Mesothelial cell of epicardium (in vitro differentiated cells): ENCODE results near the gene CCDC174. TPM values are rescaled to one million over a fixed set of nuclear protein-coding genes. Genes with fewer than 3 reads are reported as not detected.

Experiments used
- DNase-seq, 2 experiments: peaks; one replicate each; pipeline ENCODE4 v3.0.0; 2021; ENCODE audit warnings: low spot score in 2 of 2; ENCODE audit not compliant: unreplicated experiment in 2 of 2
- H3K27ac Mint-ChIP-seq: 2 replicates; pipeline ENCODE4 v1.8.0; 2021; ENCODE audit warnings: mixed read lengths
- H3K27me3 Mint-ChIP-seq: 2 replicates; pipeline ENCODE4 v1.8.0; 2021; ENCODE audit warnings: low read depth, mixed read lengths
- H3K36me3 Mint-ChIP-seq: 2 replicates; pipeline ENCODE4 v1.8.0; 2021; ENCODE audit warnings: mixed read lengths
- H3K4me1 Mint-ChIP-seq: 2 replicates; pipeline ENCODE4 v1.8.0; 2021; ENCODE audit warnings: mixed read lengths
- H3K4me3 Mint-ChIP-seq: 2 replicates; pipeline ENCODE4 v1.8.0; 2021; ENCODE audit warnings: mild to moderate bottlenecking, moderate library complexity, mixed read lengths
- H3K9me3 Mint-ChIP-seq: 2 replicates; pipeline ENCODE4 v1.8.0; 2021; ENCODE audit warnings: mixed read lengths
- CTCF ChIP-seq: fragments of 200-600 bp; sonication (generic); IDR thresholded peaks from one replicate; pipeline ENCODE4 v1.5.0; 2021; ENCODE audit warnings: antibody characterized with exemption; ENCODE audit not compliant: unreplicated experiment
- total RNA-seq: library from RNA; stranded (reverse); gene quantifications from 3 replicates; pipeline ENCODE4 v1.2.1, GENCODE V29; 2021

Gene CCDC174
- total RNA-seq, 1 donor from 2014 or later = 21.8 TPM

DNA sequence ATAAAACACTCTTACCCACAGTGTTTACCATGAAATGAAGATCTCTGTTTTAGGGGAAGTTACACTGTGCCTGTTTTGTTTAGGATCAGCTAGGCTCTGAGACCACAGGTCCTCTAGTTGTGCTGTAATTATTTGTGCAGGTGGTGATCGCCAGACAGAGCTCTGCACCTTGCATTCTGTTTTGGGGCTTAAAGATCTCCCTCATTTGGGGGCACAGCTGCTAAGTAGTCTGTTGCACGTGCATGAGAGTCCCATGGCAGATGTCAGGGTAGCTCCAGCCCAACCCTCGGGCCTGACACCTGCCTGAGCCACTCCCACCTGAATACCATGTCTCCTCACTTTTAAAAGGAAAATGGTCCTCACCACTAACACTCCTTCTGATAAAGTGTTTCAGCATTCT lies 35.8 kb downstream of the CCDC174 start:
- no peak for DNase-seq
- no peak for TF ChIP-seq CTCF
- Mint-ChIP-seq H3K4me1 (no peaks in the 10 kb centered on the region), H3K27me3 (peaks cover 50% of the 10 kb centered on the region), H3K36me3 (no peaks in the 10 kb centered on the region), H3K27ac (no peak overlapping the region), H3K9me3 (peaks cover under 1% of the 10 kb centered on the region), H3K4me3 (no peak overlapping the region)

GRCh38 chr3:14688525-14688924 lies 37.0 kb downstream of the CCDC174 start:
- no peak overlapping the region for H3K27ac Mint-ChIP-seq
- H3K36me3 Mint-ChIP-seq = no peaks in the 10 kb centered on the region
- no peak for TF ChIP-seq CTCF
- H3K27me3 Mint-ChIP-seq = peaks cover 55% of the 10 kb centered on the region
- no peak overlapping the region for H3K4me3 Mint-ChIP-seq
- peaks cover 12% of the 10 kb centered on the region for H3K9me3 Mint-ChIP-seq
- no peak for DNase-seq
- H3K4me1 Mint-ChIP-seq = no peaks in the 10 kb centered on the region

GRCh38 chr3:14689247-14689980 lies 37.9 kb downstream of the CCDC174 start:
- DNase-seq = no peak
- Mint-ChIP-seq H3K4me3 (no peak overlapping the region), H3K27me3 (peaks cover 60% of the 10 kb centered on the region), H3K36me3 (no peaks in the 10 kb centered on the region), H3K4me1 (no peaks in the 10 kb centered on the region), H3K9me3 (peaks cover 21% of the 10 kb centered on the region), H3K27ac (no peak overlapping the region)
- no peak for TF ChIP-seq CTCF

DNA sequence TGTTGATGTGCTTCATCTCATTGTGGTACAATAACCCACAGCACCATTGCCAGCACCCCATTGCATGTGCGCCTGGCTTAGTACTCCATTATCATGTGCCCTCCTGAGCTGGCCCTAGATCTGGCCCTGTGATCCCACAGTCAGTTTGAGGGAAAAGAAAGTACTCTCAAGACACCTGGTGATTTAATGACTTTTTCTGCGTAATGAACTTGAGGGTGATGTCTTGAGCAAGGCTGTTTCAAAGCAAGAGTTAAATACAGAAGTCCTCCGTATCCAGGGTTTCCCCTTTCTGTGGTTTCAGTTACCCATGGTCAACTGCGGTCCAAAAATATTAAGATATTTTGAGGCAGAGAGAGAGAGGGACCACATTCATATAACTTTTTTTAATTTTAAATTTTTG lies 39.7 kb downstream of the CCDC174 start:
- no peak for DNase-seq
- Mint-ChIP-seq H3K9me3 (peaks cover 23% of the 10 kb centered on the region), H3K27ac (no peak overlapping the region), H3K27me3 (peaks cover 64% of the 10 kb centered on the region), H3K36me3 (no peaks in the 10 kb centered on the region), H3K4me1 (no peaks in the 10 kb centered on the region), H3K4me3 (no peak overlapping the region)
- no peak for TF ChIP-seq CTCF

- H3K4me3 Mint-ChIP-seq = no peak overlapping the region
- no peaks in the 10 kb centered on the region for H3K36me3 Mint-ChIP-seq
- H3K27ac Mint-ChIP-seq = no peak overlapping the region
- H3K4me1 Mint-ChIP-seq = no peaks in the 10 kb centered on the region
- peaks cover 23% of the 10 kb centered on the region for H3K9me3 Mint-ChIP-seq
- no peak for DNase-seq
- TF ChIP-seq CTCF = no peak
- peaks cover 61% of the 10 kb centered on the region for H3K27me3 Mint-ChIP-seq
Observed at GRCh38 chr3:14691719-14692118, 40.2 kb downstream of the CCDC174 start.
